ENCODE data around the gene KIR3DL1.
"Not testable (repeated sequence)": the region's sequence is repeated elsewhere in the genome, so short reads cannot be mapped to it uniquely, and the experiment has no call there.

Gene KIR3DL1

GRCh38 chr19:54850930-54851329 lies 34.7 kb downstream of the KIR3DL1 start:
- DNase-seq (ENCODE audit: extremely low spot score): no peak
- ChIA-PET CTCF (no interaction called here), POLR2A (no interaction called here)
- no peak for TF ChIP-seq FOXA1 (IDR thresholded peaks at IDR 0.05)
- TF ChIP-seq L3MBTL2 (conservative IDR thresholded peaks at IDR 0.05): no peak
- TF ChIP-seq TARDBP (IDR thresholded peaks at IDR 0.05): no peak
- TF ChIP-seq PKNOX1 (IDR thresholded peaks at IDR 0.05): no peak
- no peak for TF ChIP-seq SUZ12 (IDR thresholded peaks at IDR 0.05)

- no peak for DNase-seq (ENCODE audit: extremely low spot score)
- TF ChIP-seq FOXM1 (IDR thresholded peaks at IDR 0.05; ENCODE audit: borderline replicate concordance) (no peak), BHLHE40 (IDR thresholded peaks at IDR 0.05; ENCODE audit: borderline replicate concordance) (no peak), ARNT (IDR thresholded peaks at IDR 0.05) (no peak), SP1 (IDR thresholded peaks at IDR 0.05) (no peak), FOXK2 (IDR thresholded peaks at IDR 0.05) (no peak), L3MBTL2 (conservative IDR thresholded peaks at IDR 0.05) (no peak), FOXA1 (IDR thresholded peaks at IDR 0.05) (no peak), TARDBP (IDR thresholded peaks at IDR 0.05) (no peak), NFRKB (IDR thresholded peaks at IDR 0.05) (no peak), CTBP1 (IDR thresholded peaks at IDR 0.05; ENCODE audit: borderline replicate concordance) (no peak)
- POLR2A ChIA-PET: no interaction called here
- CTCF ChIA-PET: no interaction called here
Measured at GRCh38 chr19:54851353-54851752, 35.1 kb downstream of the KIR3DL1 start.

- DNase-seq (ENCODE audit: extremely low spot score); CTCF ChIA-PET; POLR2A ChIA-PET: not testable (repeated sequence)
Measured at GRCh38 chr19:54855241-54855640, 39.0 kb downstream of the KIR3DL1 start.

- POLR2A ChIA-PET: not testable (repeated sequence)
- CTCF ChIA-PET: interaction anchor here (0.6 kb wide), 1 partner anchor 61 kb away, joined by 3 read pairs; no protein-coding TSS in a partner anchor
Measured at GRCh38 chr19:54858476-54858875, 42.2 kb downstream of the KIR3DL1 start.

GRCh38 chr19:54859421-54859820 lies 43.2 kb downstream of the KIR3DL1 start:
- POLR2A ChIA-PET; DNase-seq (ENCODE audit: extremely low spot score): not testable (repeated sequence)
- CTCF ChIA-PET: interaction anchor here (0.6 kb wide), 1 partner anchor 60 kb away, joined by 3 read pairs; no protein-coding TSS in a partner anchor

More at GRCh38 chr19:54858476-54858875, 42.2 kb downstream of the KIR3DL1 start:
- not testable (repeated sequence) for DNase-seq (ENCODE audit: extremely low spot score)

- DNase-seq (ENCODE audit: extremely low spot score); POLR2A ChIA-PET; CTCF ChIA-PET: not testable (repeated sequence)
Measured at GRCh38 chr19:54863459-54863858, 47.2 kb downstream of the KIR3DL1 start.

GRCh38 chr19:54871696-54872095 lies 55.4 kb downstream of the KIR3DL1 start:
- CTCF ChIA-PET: no interaction called here
- POLR2A ChIA-PET: no interaction called here
- no peak for TF ChIP-seq BHLHE40 (IDR thresholded peaks at IDR 0.05; ENCODE audit: borderline replicate concordance)
- no peak for TF ChIP-seq PKNOX1 (IDR thresholded peaks at IDR 0.05)
- TF ChIP-seq CTBP1 (IDR thresholded peaks at IDR 0.05; ENCODE audit: borderline replicate concordance): no peak
- no peak for TF ChIP-seq LEF1 (IDR thresholded peaks at IDR 0.05; ENCODE audit: borderline replicate concordance)
- no peak for TF ChIP-seq SUZ12 (IDR thresholded peaks at IDR 0.05)
- no peak for TF ChIP-seq TARDBP (IDR thresholded peaks at IDR 0.05)
- no peak for TF ChIP-seq FOXK2 (IDR thresholded peaks at IDR 0.05)
- TF ChIP-seq ELF4 (IDR thresholded peaks at IDR 0.05): no peak
- no peak for TF ChIP-seq NFRKB (IDR thresholded peaks at IDR 0.05)
- no peak for TF ChIP-seq L3MBTL2 (conservative IDR thresholded peaks at IDR 0.05)
- no peak for TF ChIP-seq SP1 (IDR thresholded peaks at IDR 0.05)
- DNase-seq (ENCODE audit: extremely low spot score): no peak

GRCh38 chr19:54873990-54874389 lies 57.7 kb downstream of the KIR3DL1 start, which contains the start of gene FCAR:
TSS of gene FCAR (plus strand) at chr19:54874235. CDS start at chr19:54874290, 55 bp downstream.
- POLR2A ChIA-PET: no interaction called here
- CTCF ChIA-PET: interaction anchor here (0.6 kb wide), 1 partner anchor 414 kb away, joined by 5 read pairs; no protein-coding TSS in a partner anchor
- TF ChIP-seq LEF1 (IDR thresholded peaks at IDR 0.05; ENCODE audit: borderline replicate concordance): no peak
- TF ChIP-seq SP1 (IDR thresholded peaks at IDR 0.05): no peak
- TF ChIP-seq FOXM1 (IDR thresholded peaks at IDR 0.05; ENCODE audit: borderline replicate concordance): no peak
- TF ChIP-seq HDGF (IDR thresholded peaks at IDR 0.05; ENCODE audit: borderline replicate concordance): no peak
- TF ChIP-seq PKNOX1 (IDR thresholded peaks at IDR 0.05): no peak
- no peak for TF ChIP-seq FOXA1 (IDR thresholded peaks at IDR 0.05)
- no peak for TF ChIP-seq CTBP1 (IDR thresholded peaks at IDR 0.05; ENCODE audit: borderline replicate concordance)
- no peak for TF ChIP-seq ELF4 (IDR thresholded peaks at IDR 0.05)
- TF ChIP-seq BHLHE40 (IDR thresholded peaks at IDR 0.05; ENCODE audit: borderline replicate concordance): no peak
- TF ChIP-seq ZNF384 (IDR thresholded peaks at IDR 0.05): no peak
- TF ChIP-seq SUZ12 (IDR thresholded peaks at IDR 0.05): no peak
- no peak for TF ChIP-seq ARNT (IDR thresholded peaks at IDR 0.05)
- no peak for TF ChIP-seq NFRKB (IDR thresholded peaks at IDR 0.05)
- TF ChIP-seq FOXK2 (IDR thresholded peaks at IDR 0.05): no peak
- no peak for TF ChIP-seq L3MBTL2 (conservative IDR thresholded peaks at IDR 0.05)
- no peak for TF ChIP-seq TARDBP (IDR thresholded peaks at IDR 0.05)
- no peak for DNase-seq (ENCODE audit: extremely low spot score)

Measured in HEK293T (cell line).